Subcutaneous abdominal adipose tissue (tissue), 5 donors: ENCODE data around the gene CENPA.

ENCODE experiments used
- H3K27ac ChIP-seq: one replicate; pipeline ENCODE4 v1.7.0; 2013; ENCODE audit warnings: low read depth, mild to moderate bottlenecking, inconsistent platforms, low read length, moderate library complexity
- H3K27me3 ChIP-seq, 5 donors: one replicate each; pipeline ENCODE4 v1.7.0; 2013; ENCODE audit warnings: low read length in 5 of 5, inconsistent platforms in 1 of 5; ENCODE audit not compliant: control insufficient read depth in 5 of 5, insufficient read depth in 4 of 5
- H3K36me3 ChIP-seq, 5 donors: one replicate each; pipeline ENCODE4 v1.7.0; 2013; ENCODE audit warnings: low read length in 5 of 5; ENCODE audit not compliant: control insufficient read depth in 5 of 5, insufficient read depth in 5 of 5
- H3K4me1 ChIP-seq, 5 donors: one replicate each; pipeline ENCODE4 v1.7.0; 2013; ENCODE audit warnings: low read length in 5 of 5, mild to moderate bottlenecking in 3 of 5, moderate library complexity in 1 of 5; ENCODE audit not compliant: control insufficient read depth in 5 of 5, insufficient read depth in 5 of 5
- H3K4me3 ChIP-seq, 5 donors: one replicate each; pipeline ENCODE4 v1.7.0; 2013; ENCODE audit warnings: low read length in 5 of 5, low read depth in 1 of 5
- H3K9ac ChIP-seq, 5 donors: one replicate each; pipeline ENCODE4 v1.7.0; 2013; ENCODE audit warnings: low read length in 5 of 5, mild to moderate bottlenecking in 4 of 5, moderate library complexity in 3 of 5
- H3K9me3 ChIP-seq, 5 donors: one replicate each; pipeline ENCODE4 v1.7.0; 2013; ENCODE audit warnings: low read length in 5 of 5; ENCODE audit not compliant: control insufficient read depth in 5 of 5
- donor health status: healthy.
- donor health status: healthy.
- donor health status: healthy.
- donor health status: healthy.
- donor health status: healthy.

Gene CENPA

GRCh38 chr2:26818972-26819371 is 33.1 kb downstream of the CENPA start:
- H3K4me3 ChIP-seq = no peak overlapping the region
- H3K9me3 ChIP-seq = no peaks in the 10 kb centered on the region
- peaks cover 0 to 12% (median 0%) of the 10 kb centered on the region in 5 donors for H3K4me1 ChIP-seq
- peaks cover 0 to 8% (median 3%) of the 10 kb centered on the region in 5 donors for H3K27me3 ChIP-seq
- H3K27ac ChIP-seq = no peak overlapping the region
- H3K9ac ChIP-seq = no peak overlapping the region
- H3K36me3 ChIP-seq = no peaks in the 10 kb centered on the region

DNA sequence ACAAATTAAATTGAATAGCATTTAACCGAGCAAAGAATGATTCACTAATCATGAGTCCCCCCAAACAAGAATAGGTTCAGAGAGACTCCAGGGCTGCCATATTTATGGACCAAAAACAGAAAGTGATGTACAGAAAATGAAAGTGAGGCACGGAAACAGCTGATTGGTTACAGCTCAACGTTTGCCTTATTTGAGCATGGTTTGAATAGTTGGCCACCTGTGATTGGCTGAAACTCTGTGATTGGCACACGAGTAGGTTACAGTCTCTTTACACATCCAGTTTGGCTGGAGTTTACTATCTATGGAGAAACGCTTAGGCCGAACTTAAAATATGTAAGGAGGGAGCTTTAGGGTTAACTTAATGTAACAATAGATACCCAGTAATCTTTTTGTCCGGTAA is 35.1 kb downstream of the CENPA start:
- H3K9ac ChIP-seq = no peak overlapping the region
- H3K27me3 ChIP-seq = peaks cover 0 to 8% (median 3%) of the 10 kb centered on the region in 5 donors
- H3K4me3 ChIP-seq = no peak overlapping the region
- H3K9me3 ChIP-seq = no peaks in the 10 kb centered on the region
- H3K36me3 ChIP-seq = no peaks in the 10 kb centered on the region
- peaks cover 0 to 12% (median 0%) of the 10 kb centered on the region in 5 donors for H3K4me1 ChIP-seq
- H3K27ac ChIP-seq = no peak overlapping the region

DNA sequence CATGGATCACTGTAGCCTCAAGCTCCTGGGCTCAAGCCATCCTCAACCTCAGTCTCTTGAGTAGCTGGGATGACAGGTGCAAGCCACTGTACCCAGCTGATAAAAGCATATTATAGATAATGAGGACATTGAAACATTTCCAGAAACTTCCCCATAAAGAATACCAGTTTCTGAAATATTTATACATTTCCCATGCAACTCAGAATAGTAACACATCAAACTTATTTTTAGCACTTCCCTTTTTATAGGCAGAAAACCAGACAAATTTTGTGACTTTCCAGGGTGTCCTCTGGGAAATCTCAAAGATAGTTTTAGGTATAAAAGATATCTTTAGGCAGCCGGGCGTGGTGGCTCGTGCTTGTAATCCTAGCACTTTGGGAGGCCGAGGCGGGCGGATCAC is 37.0 kb downstream of the CENPA start:
- H3K27ac ChIP-seq = no peak overlapping the region
- H3K27me3 ChIP-seq = peaks cover 0 to 9% (median 0%) of the 10 kb centered on the region in 5 donors
- H3K4me3 ChIP-seq = no peak overlapping the region
- peaks cover 0 to 7% (median 0%) of the 10 kb centered on the region in 5 donors for H3K4me1 ChIP-seq
- no peaks in the 10 kb centered on the region for H3K9me3 ChIP-seq
- no peak overlapping the region for H3K9ac ChIP-seq
- no peaks in the 10 kb centered on the region for H3K36me3 ChIP-seq

DNA sequence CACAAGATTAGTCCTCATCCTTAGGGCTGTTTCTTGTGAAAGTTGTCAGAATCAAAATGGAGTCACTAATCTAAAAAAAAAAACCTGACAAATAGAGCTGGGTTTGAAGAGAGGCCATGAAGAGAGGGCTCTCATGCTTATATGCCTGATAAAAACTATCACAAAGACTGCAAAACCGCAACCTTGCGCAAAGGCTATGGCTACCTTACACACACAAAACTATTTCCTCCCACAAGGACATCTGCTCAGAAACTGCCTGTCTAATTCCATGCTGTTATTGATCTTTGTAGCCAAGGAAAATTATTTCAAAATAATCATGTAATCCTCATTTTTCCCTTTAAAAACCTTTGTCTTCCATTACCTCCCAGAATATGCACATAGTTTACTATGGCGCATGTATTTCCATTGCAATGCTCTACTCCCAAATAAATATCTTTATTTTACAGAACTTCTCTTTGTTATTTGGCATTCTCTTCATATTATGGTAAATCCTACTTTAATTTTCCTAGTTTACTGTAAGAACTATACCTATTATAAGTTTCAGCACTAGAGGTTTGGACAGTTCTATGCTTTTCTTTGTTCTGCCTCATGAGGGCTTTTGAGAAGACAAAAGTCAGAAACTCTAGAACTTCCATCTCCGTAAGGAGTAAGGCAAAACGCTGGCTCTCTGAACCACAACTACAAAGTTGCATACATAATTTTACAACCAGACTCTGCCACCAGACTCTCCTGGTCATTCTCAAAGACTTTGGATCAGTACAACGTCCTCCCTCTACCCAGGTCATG is 52.5 kb downstream of the CENPA start:
- Histone ChIP-seq H3K9me3 (no peaks in the 10 kb centered on the region), H3K27me3 (peaks cover 3 to 13% (median 8%) of the 10 kb centered on the region in 5 donors), H3K36me3 (no peaks in the 10 kb centered on the region), H3K4me3 (no peak overlapping the region), H3K4me1 (no peaks in the 10 kb centered on the region), H3K9ac (no peak overlapping the region), H3K27ac (no peak overlapping the region)

DNA sequence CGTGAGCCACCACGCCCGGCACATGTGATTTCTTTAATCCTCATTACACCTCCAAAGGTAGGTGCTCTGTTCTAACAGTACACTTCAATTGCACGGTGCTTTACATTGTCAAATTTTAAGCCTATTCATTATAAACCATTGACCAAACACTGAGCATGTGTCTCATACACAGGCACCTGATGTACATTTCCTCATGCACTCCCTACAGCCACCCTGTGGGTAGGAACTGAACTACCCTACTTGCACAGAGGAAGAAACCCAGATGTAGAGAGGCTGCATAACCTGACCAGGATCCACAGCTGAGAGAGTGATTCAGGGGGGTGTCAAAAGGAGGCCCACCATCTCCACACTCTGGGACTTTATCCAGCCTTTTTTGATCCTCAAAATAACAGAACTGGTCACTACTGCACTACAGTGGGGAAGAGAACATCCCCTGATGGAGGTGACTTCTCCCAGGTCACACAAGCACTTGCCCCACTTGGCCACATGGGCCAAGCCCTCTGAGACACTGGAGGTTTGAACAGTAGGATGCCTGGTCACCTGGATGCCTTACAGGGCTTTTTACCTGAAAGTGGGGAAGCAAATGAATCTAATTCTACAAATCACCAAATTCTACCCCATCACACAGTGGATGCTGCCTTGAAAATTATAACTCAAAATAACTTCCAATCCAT is 55.2 kb downstream of the CENPA start:
- Histone ChIP-seq H3K4me3 (no peak overlapping the region), H3K27ac (no peak overlapping the region), H3K9ac (no peak overlapping the region), H3K9me3 (no peaks in the 10 kb centered on the region), H3K4me1 (no peaks in the 10 kb centered on the region), H3K27me3 (peaks cover 3 to 29% (median 19%) of the 10 kb centered on the region in 5 donors), H3K36me3 (no peaks in the 10 kb centered on the region)

GRCh38 chr2:26843041-26843440 is 57.2 kb downstream of the CENPA start:
- Histone ChIP-seq H3K4me3 (no peak overlapping the region), H3K36me3 (no peaks in the 10 kb centered on the region), H3K27me3 (peaks cover 10 to 43% (median 34%) of the 10 kb centered on the region in 5 donors), H3K9me3 (no peaks in the 10 kb centered on the region), H3K9ac (no peak overlapping the region), H3K4me1 (peaks cover 0 to 15% (median 13%) of the 10 kb centered on the region in 5 donors), H3K27ac (no peak overlapping the region)
